ENCODE results near the gene KIRREL3. TPM values are rescaled to one million over a fixed set of nuclear protein-coding genes. Genes with fewer than 3 reads are reported as not detected.

Gene KIRREL3
- total and polyA plus RNA-seq, 4 donors: 0.90 TPM; not detected in 3

DNA sequence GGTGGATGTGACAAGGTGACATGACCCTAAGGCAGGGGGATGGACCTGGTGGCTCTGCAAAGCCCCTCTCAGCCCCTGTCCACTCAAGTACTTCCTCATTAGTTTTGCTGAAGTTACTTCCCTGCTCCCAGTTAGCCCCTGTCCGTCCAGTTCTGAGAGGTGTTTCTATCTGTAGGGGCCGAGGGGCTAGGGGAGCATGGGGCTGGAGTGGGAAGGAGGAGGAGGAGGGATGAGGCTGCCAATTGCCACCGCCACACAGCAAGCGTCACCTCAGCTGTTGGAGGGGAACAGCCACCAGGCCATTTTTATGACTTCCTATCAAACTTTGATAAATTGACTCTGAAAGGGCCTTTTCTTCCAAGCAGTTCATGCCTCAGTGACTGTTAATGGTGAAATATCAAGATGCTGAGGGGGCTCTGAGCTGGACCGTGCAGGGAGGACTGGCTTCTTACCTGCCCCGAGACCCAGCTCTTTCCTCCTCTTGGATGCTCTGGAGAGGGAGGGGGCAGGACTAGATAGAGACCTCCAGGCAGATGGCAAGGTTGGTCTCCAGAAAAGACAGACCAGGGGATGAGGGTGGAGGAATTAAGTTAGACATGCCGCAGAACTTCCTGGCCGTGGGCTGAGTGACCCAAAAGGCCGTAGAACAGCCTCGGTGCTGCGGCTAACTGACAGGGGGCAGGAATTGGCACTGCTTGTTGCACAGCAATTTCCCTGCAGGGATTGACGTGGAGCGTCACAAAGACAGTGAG lies 508.1 kb downstream of the KIRREL3 start:
- Histone ChIP-seq H3K27me3 (ENCODE audit: control insufficient read depth in 1 of 2, insufficient read depth in 2 of 2, low read length in 1 of 2) (no peaks in the 10 kb centered on the region), H3K27ac (ENCODE audit: low read depth in 1 of 2, low read length in 2 of 2) (no peak overlapping the region), H3K4me3 (ENCODE audit: low read length in 2 of 2) (no peak overlapping the region), H3K4me1 (ENCODE audit: control insufficient read depth in 1 of 2, insufficient read depth in 2 of 2, low read length in 2 of 2) (no peaks in the 10 kb centered on the region), H3K9me3 (ENCODE audit: control insufficient read depth, low read length) (no peaks in the 10 kb centered on the region), H3K36me3 (ENCODE audit: control insufficient read depth in 1 of 2, insufficient read depth in 2 of 2, low read length in 1 of 2) (no peaks in the 10 kb centered on the region)
- intact Hi-C loops (cut with DNase I): no loop called here
- DNase-seq (no peak), ATAC-seq (ENCODE audit: low FRiP score) (no peak)
- WGBS, 2 donors: 73 to 79% methylated on average over 13 of the region's 13 CpGs

DNA sequence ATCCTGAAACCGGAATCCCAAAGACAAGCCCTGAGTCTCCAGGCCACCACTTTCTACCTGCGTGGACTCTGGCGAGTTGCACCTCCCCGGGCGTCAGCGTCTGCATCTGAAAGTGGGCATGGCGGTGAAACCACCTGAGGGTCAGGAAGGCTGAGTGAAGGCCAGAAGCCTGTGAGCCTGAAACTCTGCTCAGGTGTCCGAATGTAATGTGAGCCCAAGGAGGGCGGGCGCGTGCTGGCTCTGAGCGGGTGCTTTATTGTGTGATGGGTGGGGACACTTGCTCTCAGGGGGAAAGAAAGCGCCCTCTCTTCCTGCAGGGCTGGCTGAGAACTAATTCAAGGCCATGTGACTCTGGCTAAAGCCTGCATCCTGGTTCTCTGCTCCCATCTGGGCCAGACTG lies 509.5 kb downstream of the KIRREL3 start:
- Histone ChIP-seq H3K9me3 (ENCODE audit: control insufficient read depth, low read length) (no peaks in the 10 kb centered on the region), H3K27me3 (ENCODE audit: control insufficient read depth in 1 of 2, insufficient read depth in 2 of 2, low read length in 1 of 2) (no peaks in the 10 kb centered on the region), H3K27ac (ENCODE audit: low read depth in 1 of 2, low read length in 2 of 2) (no peak overlapping the region), H3K4me1 (ENCODE audit: control insufficient read depth in 1 of 2, insufficient read depth in 2 of 2, low read length in 2 of 2) (no peaks in the 10 kb centered on the region), H3K4me3 (ENCODE audit: low read length in 2 of 2) (no peak overlapping the region), H3K36me3 (ENCODE audit: control insufficient read depth in 1 of 2, insufficient read depth in 2 of 2, low read length in 1 of 2) (no peaks in the 10 kb centered on the region)
- WGBS, 2 donors: 78 to 82% methylated on average over 13 of the region's 13 CpGs
- intact Hi-C loops (cut with DNase I): no loop called here
- DNase-seq: no peak
- ATAC-seq (ENCODE audit: low FRiP score): no peak

DNA sequence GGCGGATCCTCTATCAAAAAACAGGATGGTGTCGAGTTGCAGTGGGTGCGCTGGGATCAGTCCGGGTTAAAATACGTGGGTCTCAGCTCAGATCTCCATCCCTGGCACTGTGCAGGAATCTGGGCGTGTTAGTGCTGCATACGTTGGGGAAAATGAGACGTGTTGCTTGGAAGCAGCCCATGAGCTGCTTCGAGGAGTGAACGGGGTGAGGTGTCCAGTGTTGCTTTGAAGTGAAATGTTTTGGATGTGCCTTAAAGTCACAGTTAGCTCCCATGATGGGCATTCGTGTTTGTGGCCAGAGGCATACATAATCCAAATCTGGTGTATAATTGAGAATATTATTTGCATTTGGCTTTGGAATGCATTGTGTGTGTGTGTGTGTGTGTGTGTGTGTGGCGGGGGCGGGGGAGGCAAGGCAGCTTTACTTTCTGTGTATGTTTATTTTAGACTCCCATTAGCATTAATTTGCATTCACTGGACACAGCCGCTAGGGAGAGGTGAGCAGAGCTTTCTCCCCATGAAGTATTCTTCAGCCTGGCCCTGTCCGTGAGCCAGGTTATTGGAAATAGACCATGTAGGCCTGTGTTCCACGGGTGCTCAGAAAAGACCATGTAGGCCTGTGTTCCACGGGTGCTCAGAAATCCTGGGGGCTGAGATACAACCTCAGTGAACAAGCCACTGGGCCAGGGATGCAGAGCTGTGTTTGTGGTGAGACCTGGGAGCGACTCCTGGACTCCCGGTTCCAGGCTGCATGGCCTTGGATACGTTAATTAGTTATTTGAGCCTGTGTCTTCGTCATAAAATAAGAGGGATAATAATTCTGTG lies 510.5 kb downstream of the KIRREL3 start:
- no peak for ATAC-seq (ENCODE audit: low FRiP score)

DNA sequence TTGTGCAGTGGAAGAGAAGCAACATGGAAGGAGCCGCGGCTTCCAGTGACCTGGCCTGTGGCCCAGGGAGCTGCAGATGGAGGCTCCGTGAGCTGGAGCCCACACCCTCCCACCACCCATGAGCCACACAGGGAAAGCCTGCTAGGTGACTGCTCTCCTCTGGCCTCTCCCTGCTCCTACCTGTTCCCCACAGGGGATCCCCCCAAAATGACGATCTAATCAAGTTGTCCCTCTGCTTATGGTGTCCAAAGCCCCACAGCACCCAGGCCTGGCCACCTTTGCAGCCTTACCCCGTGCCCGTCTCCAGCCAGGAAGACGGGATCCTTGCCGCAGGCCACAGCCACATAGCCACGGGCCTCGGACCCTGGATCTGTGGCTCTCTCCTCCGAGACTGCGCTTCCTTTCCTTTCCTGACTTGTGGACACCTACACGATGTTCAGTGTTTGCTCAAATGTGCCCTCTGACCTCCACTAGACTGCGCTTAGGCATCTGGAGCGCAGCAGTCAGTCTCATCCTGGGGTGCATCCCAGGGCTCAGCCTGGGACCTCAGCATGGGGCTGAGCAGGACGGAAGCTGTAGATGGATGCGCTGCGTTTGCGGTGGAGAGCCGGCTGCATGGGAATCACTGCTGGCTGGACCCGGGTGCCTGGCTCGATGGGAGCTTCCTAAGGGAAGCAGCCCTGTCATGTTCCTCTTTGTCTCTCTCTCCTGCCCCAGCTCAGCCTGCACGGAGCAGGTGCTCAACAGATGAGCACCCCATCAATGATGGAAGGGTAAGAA lies 511.8 kb downstream of the KIRREL3 start:
- no peaks in the 10 kb centered on the region for H3K36me3 ChIP-seq (ENCODE audit: control insufficient read depth in 1 of 2, insufficient read depth in 2 of 2, low read length in 1 of 2)
- intact Hi-C loops (cut with DNase I): no loop called here
- ATAC-seq (ENCODE audit: low FRiP score): no peak
- 79 to 87% methylated on average over 23 of the region's 23 CpGs for WGBS, 2 donors
- H3K27me3 ChIP-seq (ENCODE audit: control insufficient read depth in 1 of 2, insufficient read depth in 2 of 2, low read length in 1 of 2): no peaks in the 10 kb centered on the region
- no peaks in the 10 kb centered on the region for H3K4me1 ChIP-seq (ENCODE audit: control insufficient read depth in 1 of 2, insufficient read depth in 2 of 2, low read length in 2 of 2)
- no peak overlapping the region for H3K4me3 ChIP-seq (ENCODE audit: low read length in 2 of 2)
- no peaks in the 10 kb centered on the region for H3K9me3 ChIP-seq (ENCODE audit: control insufficient read depth, low read length)
- H3K27ac ChIP-seq (ENCODE audit: low read depth in 1 of 2, low read length in 2 of 2): no peak overlapping the region
- peak in 1 of 2 donors; percentile 55 for DNase-seq

More for the DNA sequence above, 510.5 kb downstream of the KIRREL3 start:
- Histone ChIP-seq H3K4me3 (ENCODE audit: low read length in 2 of 2) (no peak overlapping the region), H3K4me1 (ENCODE audit: control insufficient read depth in 1 of 2, insufficient read depth in 2 of 2, low read length in 2 of 2) (no peaks in the 10 kb centered on the region), H3K9me3 (ENCODE audit: control insufficient read depth, low read length) (no peaks in the 10 kb centered on the region), H3K27me3 (ENCODE audit: control insufficient read depth in 1 of 2, insufficient read depth in 2 of 2, low read length in 1 of 2) (no peaks in the 10 kb centered on the region), H3K36me3 (ENCODE audit: control insufficient read depth in 1 of 2, insufficient read depth in 2 of 2, low read length in 1 of 2) (no peaks in the 10 kb centered on the region), H3K27ac (ENCODE audit: low read depth in 1 of 2, low read length in 2 of 2) (no peak overlapping the region)
- DNase-seq: no peak
- intact Hi-C loops (cut with DNase I): no loop called here
- 71 to 75% methylated on average over 21 of the region's 21 CpGs for WGBS, 2 donors

DNA sequence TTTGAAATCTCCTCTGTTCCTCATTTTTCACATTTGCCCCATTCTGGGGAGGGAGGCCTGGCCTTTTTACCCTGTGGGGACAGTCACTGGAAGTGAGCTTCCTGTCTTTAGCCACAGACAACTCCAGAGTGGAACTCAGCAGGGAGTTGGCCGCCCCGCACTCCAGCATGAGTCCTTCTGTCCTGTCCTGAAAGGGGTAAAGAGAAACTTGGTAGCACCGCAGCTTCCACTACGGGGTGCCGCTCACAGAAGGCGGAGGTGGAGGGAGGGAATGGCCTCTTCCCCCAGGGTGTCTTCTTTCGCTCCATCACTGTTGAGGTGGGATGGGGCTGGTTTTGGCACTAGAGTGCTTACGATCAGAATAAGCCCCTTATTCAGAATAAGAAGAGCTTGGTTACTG lies 512.9 kb downstream of the KIRREL3 start:
- no peak overlapping the region for H3K4me3 ChIP-seq (ENCODE audit: low read length in 2 of 2)
- H3K27me3 ChIP-seq (ENCODE audit: control insufficient read depth in 1 of 2, insufficient read depth in 2 of 2, low read length in 1 of 2): no peaks in the 10 kb centered on the region
- H3K4me1 ChIP-seq (ENCODE audit: control insufficient read depth in 1 of 2, insufficient read depth in 2 of 2, low read length in 2 of 2): no peaks in the 10 kb centered on the region
- 91 to 93% methylated on average over 8 of the region's 8 CpGs for WGBS, 2 donors
- H3K27ac ChIP-seq (ENCODE audit: low read depth in 1 of 2, low read length in 2 of 2): no peak overlapping the region
- H3K9me3 ChIP-seq (ENCODE audit: control insufficient read depth, low read length): no peaks in the 10 kb centered on the region
- DNase-seq (no peak), ATAC-seq (ENCODE audit: low FRiP score) (no peak)
- intact Hi-C loops (cut with DNase I): no loop called here
- H3K36me3 ChIP-seq (ENCODE audit: control insufficient read depth in 1 of 2, insufficient read depth in 2 of 2, low read length in 1 of 2): no peaks in the 10 kb centered on the region

DNA sequence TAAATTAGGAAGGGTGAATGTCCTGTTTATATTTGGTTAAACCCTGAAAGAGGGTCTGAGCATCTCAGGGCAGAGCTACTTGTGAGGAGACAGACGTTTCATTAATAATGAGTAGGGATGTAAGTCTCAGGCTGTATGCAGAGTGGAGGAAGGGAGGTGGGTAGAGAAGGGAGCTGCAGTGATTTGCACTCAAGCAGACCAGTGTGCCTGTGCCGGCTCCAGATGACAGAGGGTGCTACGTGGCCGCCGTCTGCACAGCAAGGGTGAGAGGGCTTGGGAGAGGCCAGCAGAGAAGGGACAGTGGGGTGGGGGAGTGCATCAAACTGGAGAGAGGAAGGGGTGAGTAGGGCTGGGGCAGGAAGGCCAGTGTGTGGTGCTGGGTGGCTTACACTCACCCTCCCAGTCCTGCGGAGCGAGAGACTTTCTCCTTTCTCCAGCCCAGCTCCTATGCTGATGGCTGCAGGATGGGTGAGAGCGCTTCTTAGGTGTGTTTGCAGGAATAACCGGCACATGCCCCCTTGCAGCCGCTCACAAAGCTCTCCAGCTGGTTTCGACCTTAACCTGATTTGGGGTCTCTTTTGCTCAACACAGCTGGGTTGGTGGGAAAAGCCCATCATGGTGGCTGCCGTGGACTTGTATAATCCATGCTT lies 514.5 kb downstream of the KIRREL3 start:
- Histone ChIP-seq H3K27ac (ENCODE audit: low read depth in 1 of 2, low read length in 2 of 2) (no peak overlapping the region), H3K36me3 (ENCODE audit: control insufficient read depth in 1 of 2, insufficient read depth in 2 of 2, low read length in 1 of 2) (no peaks in the 10 kb centered on the region), H3K9me3 (ENCODE audit: control insufficient read depth, low read length) (no peaks in the 10 kb centered on the region), H3K27me3 (ENCODE audit: control insufficient read depth in 1 of 2, insufficient read depth in 2 of 2, low read length in 1 of 2) (no peaks in the 10 kb centered on the region), H3K4me1 (ENCODE audit: control insufficient read depth in 1 of 2, insufficient read depth in 2 of 2, low read length in 2 of 2) (no peaks in the 10 kb centered on the region), H3K4me3 (ENCODE audit: low read length in 2 of 2) (no peak overlapping the region)
- 71 to 75% methylated on average over 12 of the region's 12 CpGs for WGBS, 2 donors
- no peak for DNase-seq
- ATAC-seq (ENCODE audit: low FRiP score): no peak
- intact Hi-C loops (cut with DNase I): no loop called here

DNA sequence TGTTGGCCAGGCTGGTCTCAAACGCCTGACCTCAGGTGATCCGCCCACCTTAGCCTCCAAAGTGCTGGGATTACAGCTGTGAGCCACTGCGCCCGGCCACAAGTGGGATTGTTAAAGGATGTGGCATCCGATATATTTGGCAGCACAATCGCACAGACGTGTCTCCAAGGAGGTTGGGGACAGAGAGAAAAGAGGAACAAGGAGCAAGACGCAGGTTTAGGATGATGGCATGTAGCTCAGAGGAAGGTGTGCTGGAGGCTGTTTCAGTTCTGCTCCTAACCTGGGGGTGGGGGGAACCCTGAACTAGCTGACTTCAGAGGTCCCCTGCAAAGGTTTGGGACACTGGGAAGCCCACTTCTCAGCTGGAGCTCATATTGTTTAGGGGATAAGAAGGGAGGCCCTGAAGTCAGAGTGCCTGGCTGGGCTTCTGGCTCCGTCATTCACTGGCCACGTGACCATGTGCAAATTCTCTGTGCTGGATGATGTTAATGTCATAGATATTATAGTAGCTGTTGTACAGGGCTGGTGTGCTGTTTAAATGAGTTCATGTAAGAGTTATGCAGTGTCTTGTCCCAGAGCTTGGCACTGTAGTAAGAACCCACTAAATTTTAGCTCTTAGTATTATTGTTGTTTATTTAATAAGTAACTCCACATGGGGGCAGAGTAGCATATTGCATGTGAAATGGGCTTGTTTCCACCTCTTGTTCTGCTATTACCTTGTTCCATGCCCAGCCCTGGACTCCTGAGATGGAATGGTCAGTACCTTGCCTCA lies 515.4 kb downstream of the KIRREL3 start:
- no peaks in the 10 kb centered on the region for H3K27me3 ChIP-seq (ENCODE audit: control insufficient read depth in 1 of 2, insufficient read depth in 2 of 2, low read length in 1 of 2)
- 77% methylated on average over 10 of the region's 10 CpGs for WGBS, 2 donors
- no peak overlapping the region for H3K4me3 ChIP-seq (ENCODE audit: low read length in 2 of 2)
- ATAC-seq (ENCODE audit: low FRiP score): no peak
- intact Hi-C loops (cut with DNase I): no loop called here
- H3K9me3 ChIP-seq (ENCODE audit: control insufficient read depth, low read length): no peaks in the 10 kb centered on the region
- H3K27ac ChIP-seq (ENCODE audit: low read depth in 1 of 2, low read length in 2 of 2): no peak overlapping the region
- H3K4me1 ChIP-seq (ENCODE audit: control insufficient read depth in 1 of 2, insufficient read depth in 2 of 2, low read length in 2 of 2): no peaks in the 10 kb centered on the region
- peak in 1 of 2 donors; percentile 59 for DNase-seq
- no peaks in the 10 kb centered on the region for H3K36me3 ChIP-seq (ENCODE audit: control insufficient read depth in 1 of 2, insufficient read depth in 2 of 2, low read length in 1 of 2)

DNA sequence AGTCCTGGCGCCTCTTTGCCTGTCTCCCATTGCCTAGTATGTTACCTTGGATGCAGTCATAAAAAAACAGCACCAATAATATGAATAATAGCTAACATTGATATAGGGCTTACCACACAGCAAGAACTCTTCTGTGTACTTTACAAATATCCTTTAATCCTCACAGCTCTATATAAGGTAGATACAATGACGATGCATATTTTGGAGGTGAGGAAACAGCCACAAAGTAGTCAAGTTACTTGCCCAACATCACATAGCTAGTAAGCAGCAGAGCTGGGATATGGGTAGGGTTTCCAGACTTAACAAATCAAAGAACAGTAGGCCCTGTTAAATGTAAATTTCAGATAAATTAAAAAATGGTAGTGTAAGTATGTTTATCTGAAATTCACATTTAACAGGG lies 516.3 kb downstream of the KIRREL3 start:
- H3K4me3 ChIP-seq (ENCODE audit: low read length in 2 of 2): no peak overlapping the region
- H3K27me3 ChIP-seq (ENCODE audit: control insufficient read depth in 1 of 2, insufficient read depth in 2 of 2, low read length in 1 of 2): no peaks in the 10 kb centered on the region
- DNase-seq: no peak
- no peak overlapping the region for H3K27ac ChIP-seq (ENCODE audit: low read depth in 1 of 2, low read length in 2 of 2)
- H3K9me3 ChIP-seq (ENCODE audit: control insufficient read depth, low read length): no peaks in the 10 kb centered on the region
- no peak for ATAC-seq (ENCODE audit: low FRiP score)
- WGBS, 2 donors: 93 to 94% methylated on average over 2 of the region's 2 CpGs
- no peaks in the 10 kb centered on the region for H3K36me3 ChIP-seq (ENCODE audit: control insufficient read depth in 1 of 2, insufficient read depth in 2 of 2, low read length in 1 of 2)
- intact Hi-C loops (cut with DNase I): no loop called here
- no peaks in the 10 kb centered on the region for H3K4me1 ChIP-seq (ENCODE audit: control insufficient read depth in 1 of 2, insufficient read depth in 2 of 2, low read length in 2 of 2)
